ENCODE data around the gene FARS2.

FARS2 gene

GRCh38 chr6:5442916-5443315, 181.6 kb downstream of the FARS2 start:
- no peak overlapping the region for H3K4me3 ChIP-seq (ENCODE audit: low read depth, low read length)
- in situ Hi-C loops (cut with HindIII; ENCODE audit: low sequenced_read_pairs): no loop called here
- no peak for DNase-seq (ENCODE audit: low read depth, low spot score)
- TF ChIP-seq CTCF (IDR thresholded peaks at IDR 0.05; ENCODE audit: low read depth, low read length): no peak

GRCh38 chr6:5443491-5443890, 182.2 kb downstream of the FARS2 start:
- in situ Hi-C loops (cut with HindIII; ENCODE audit: low sequenced_read_pairs): no loop called here
- no peak for DNase-seq (ENCODE audit: low read depth, low spot score)
- TF ChIP-seq CTCF (IDR thresholded peaks at IDR 0.05; ENCODE audit: low read depth, low read length): no peak
- H3K4me3 ChIP-seq (ENCODE audit: low read depth, low read length): no peak overlapping the region

GRCh38 chr6:5446362-5447075, 185.2 kb downstream of the FARS2 start:
- in situ Hi-C loops (cut with HindIII; ENCODE audit: low sequenced_read_pairs): no loop called here
- H3K4me3 ChIP-seq (ENCODE audit: low read depth, low read length): no peak overlapping the region
- no peak for TF ChIP-seq CTCF (IDR thresholded peaks at IDR 0.05; ENCODE audit: low read depth, low read length)
- peak; percentile 47 for DNase-seq (ENCODE audit: low read depth, low spot score)

GRCh38 chr6:5447921-5448320, 186.6 kb downstream of the FARS2 start:
- H3K4me3 ChIP-seq (ENCODE audit: low read depth, low read length): no peak overlapping the region
- no peak for DNase-seq (ENCODE audit: low read depth, low spot score)
- no peak for TF ChIP-seq CTCF (IDR thresholded peaks at IDR 0.05; ENCODE audit: low read depth, low read length)
- in situ Hi-C loops (cut with HindIII; ENCODE audit: low sequenced_read_pairs): no loop called here

GRCh38 chr6:5450073-5450472, 188.8 kb downstream of the FARS2 start:
- no peak for DNase-seq (ENCODE audit: low read depth, low spot score)
- H3K4me3 ChIP-seq (ENCODE audit: low read depth, low read length): no peak overlapping the region
- TF ChIP-seq CTCF (IDR thresholded peaks at IDR 0.05; ENCODE audit: low read depth, low read length): no peak
- in situ Hi-C loops (cut with HindIII; ENCODE audit: low sequenced_read_pairs): no loop called here

- in situ Hi-C loops (cut with HindIII; ENCODE audit: low sequenced_read_pairs): no loop called here
- H3K4me3 ChIP-seq (ENCODE audit: low read depth, low read length): no peak overlapping the region
- no peak for DNase-seq (ENCODE audit: low read depth, low spot score)
- TF ChIP-seq CTCF (IDR thresholded peaks at IDR 0.05; ENCODE audit: low read depth, low read length): no peak
Observed at GRCh38 chr6:5453546-5453945, 192.2 kb downstream of the FARS2 start.

All from astrocyte of the spinal cord (primary cell).